GM12891 (cell line): ENCODE measurements around the gene TMC2.

ENCODE experiments used
- PAX5 ChIP-seq: IDR thresholded peaks from 2 replicates; pipeline ENCODE4 v1.6.1; 2011; ENCODE audit warnings: low read length, moderate library complexity, mild to moderate bottlenecking; ENCODE audit not compliant: insufficient read depth, severe bottlenecking
- POLR2A ChIP-seq: IDR thresholded peaks from 2 replicates; pipeline ENCODE4 v1.6.1; 2011; ENCODE audit warnings: low read depth, low read length, control low read depth
- POLR2AphosphoS5 ChIP-seq: IDR thresholded peaks from 2 replicates; pipeline ENCODE4 v1.6.1; 2011; ENCODE audit warnings: low read depth, low read length, control low read depth
- TAF1 ChIP-seq: IDR thresholded peaks from 2 replicates; pipeline ENCODE4 v1.6.1; 2011; ENCODE audit warnings: low read depth, low read length, control low read depth

DNA sequence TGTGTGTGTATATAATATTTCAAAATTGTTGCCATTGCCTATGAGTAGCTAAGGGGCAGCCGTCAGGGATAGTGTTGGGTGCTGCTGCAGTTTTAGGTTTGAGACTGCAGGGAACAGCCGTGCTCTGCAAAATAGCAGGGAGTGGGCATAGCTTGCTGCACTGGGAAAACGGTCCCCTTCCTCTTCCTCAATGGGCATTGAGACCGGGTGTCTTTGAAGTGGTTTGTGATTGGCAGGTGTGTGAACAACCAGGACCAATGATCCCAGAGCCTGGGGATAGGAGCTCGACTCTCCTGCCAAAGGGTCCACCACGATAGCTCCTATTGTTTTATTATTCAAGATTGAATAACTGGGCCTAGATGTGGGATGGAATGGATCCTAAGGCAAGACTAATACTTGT lies 151.1 kb downstream of the TMC2 start:
- TF ChIP-seq POLR2AphosphoS5 (no peak), POLR2A (no peak), TAF1 (no peak), PAX5 (no peak)
